Vagina (tissue), 2 donors: ENCODE results near the gene PAFAH1B1. TPM values are rescaled to one million over a fixed set of nuclear protein-coding genes. Genes with fewer than 3 reads are reported as not detected.

ENCODE experiments used
- DNase-seq, 2 donors: peaks; one replicate each; pipeline ENCODE4 v3.0.0-alpha.2; 2017; ENCODE audit errors: extremely low spot score in 2 of 2
- H3K27ac ChIP-seq: fragments of 200-600 bp; sonication (generic); one replicate; pipeline ENCODE4 v1.5.1; 2019
- H3K27me3 ChIP-seq: fragments of 200-600 bp; sonication (generic); one replicate; pipeline ENCODE4 v1.5.1; 2019
- H3K36me3 ChIP-seq, 2 donors: fragments of 200-600 bp; sonication (generic); one replicate each; pipeline ENCODE4 v1.5.1; 2017 to 2019
- H3K4me1 ChIP-seq: fragments of 200-600 bp; sonication (generic); one replicate; pipeline ENCODE4 v1.5.1; 2019
- H3K4me3 ChIP-seq, 2 donors: fragments of 200-600 bp; sonication (generic); 1 replicate in 1 of 2; 2 replicates in 1 of 2; pipeline ENCODE4 v1.5.1; 2016 to 2019
- H3K9me3 ChIP-seq: fragments of 200-600 bp; sonication (generic); one replicate; pipeline ENCODE4 v1.5.1; 2019
- POLR2A ChIP-seq, 2 donors: fragments of 450-650 bp; IDR thresholded peaks; one replicate each; pipeline ENCODE4 v1.6.1; 2017; ENCODE audit warnings: antibody characterized with exemption in 2 of 2, mild to moderate bottlenecking in 2 of 2, moderate library complexity in 2 of 2
- POLR2AphosphoS5 ChIP-seq, 2 donors: sonication (generic); formaldehyde crosslinking; IDR thresholded peaks; one replicate each; pipeline ENCODE4 v1.9.0; 2017; ENCODE audit warnings: antibody characterized with exemption in 2 of 2, mild to moderate bottlenecking in 2 of 2, low read depth in 1 of 2; ENCODE audit not compliant: insufficient read depth in 1 of 2
- intact Hi-C: fragments of 100-400 bp; cut with DNase I; formaldehyde crosslinking; loops from one replicate; pipeline ENCODE4 v1.15.1; 2023
- total RNA-seq: library from RNA; depleted of rRNA; stranded (reverse); fragments of >200 nt; gene quantifications from one replicate; pipeline ENCODE4 v1.2.3, GENCODE V29; 2016
- TF ChIP-seq, protein P1 (sequence below), 3 experiments: fragments of 450-650 bp in 2 of 3; fragments of 200-600 bp in 1 of 3; sonication (generic) in 1 of 3; IDR thresholded peaks; one replicate each; pipeline ENCODE4 v1.5.1; 2017 to 2019; ENCODE audit warnings: antibody characterized with exemption in 3 of 3, mild to moderate bottlenecking in 2 of 3, moderate library complexity in 2 of 3

The PAFAH1B1 gene
- total RNA-seq, 1 donor from 2014 or later = 102 TPM

DNA sequence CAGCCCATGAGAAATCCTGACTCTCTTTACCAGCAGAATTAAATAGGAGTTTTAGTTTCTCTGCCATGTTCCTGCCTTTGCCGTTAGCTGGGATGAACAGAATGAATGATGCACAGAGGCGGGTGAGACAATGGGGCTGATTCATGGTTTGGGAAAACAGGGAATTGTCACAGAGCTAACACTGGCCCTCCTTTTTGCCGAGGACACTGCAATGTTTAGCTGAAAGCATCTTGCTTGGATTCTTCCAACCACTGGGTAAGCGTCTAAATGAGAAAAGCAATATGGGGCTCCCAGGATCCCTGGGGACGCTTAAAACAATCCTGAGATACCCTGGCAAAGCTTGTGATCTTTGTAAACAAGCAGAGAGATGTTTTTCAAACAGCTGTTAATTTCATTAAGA is 12.8 kb upstream of the PAFAH1B1 start:
- peaks cover 3% of the 10 kb centered on the region for H3K27me3 ChIP-seq
- H3K4me3 ChIP-seq = no peak overlapping the region
- TF ChIP-seq POLR2A (IDR thresholded peaks at IDR 0.05) (no peak), POLR2AphosphoS5 (IDR thresholded peaks at IDR 0.05; ENCODE audit: insufficient read depth in 1 of 2, low read depth in 1 of 2) (no peak)
- TF ChIP-seq, protein P1, sequence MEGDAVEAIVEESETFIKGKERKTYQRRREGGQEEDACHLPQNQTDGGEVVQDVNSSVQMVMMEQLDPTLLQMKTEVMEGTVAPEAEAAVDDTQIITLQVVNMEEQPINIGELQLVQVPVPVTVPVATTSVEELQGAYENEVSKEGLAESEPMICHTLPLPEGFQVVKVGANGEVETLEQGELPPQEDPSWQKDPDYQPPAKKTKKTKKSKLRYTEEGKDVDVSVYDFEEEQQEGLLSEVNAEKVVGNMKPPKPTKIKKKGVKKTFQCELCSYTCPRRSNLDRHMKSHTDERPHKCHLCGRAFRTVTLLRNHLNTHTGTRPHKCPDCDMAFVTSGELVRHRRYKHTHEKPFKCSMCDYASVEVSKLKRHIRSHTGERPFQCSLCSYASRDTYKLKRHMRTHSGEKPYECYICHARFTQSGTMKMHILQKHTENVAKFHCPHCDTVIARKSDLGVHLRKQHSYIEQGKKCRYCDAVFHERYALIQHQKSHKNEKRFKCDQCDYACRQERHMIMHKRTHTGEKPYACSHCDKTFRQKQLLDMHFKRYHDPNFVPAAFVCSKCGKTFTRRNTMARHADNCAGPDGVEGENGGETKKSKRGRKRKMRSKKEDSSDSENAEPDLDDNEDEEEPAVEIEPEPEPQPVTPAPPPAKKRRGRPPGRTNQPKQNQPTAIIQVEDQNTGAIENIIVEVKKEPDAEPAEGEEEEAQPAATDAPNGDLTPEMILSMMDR (IDR thresholded peaks at IDR 0.05) = no peak
- H3K9me3 ChIP-seq = no peaks in the 10 kb centered on the region
- no peak overlapping the region for H3K27ac ChIP-seq
- no peaks in the 10 kb centered on the region for H3K4me1 ChIP-seq
- intact Hi-C loops = no loop called here
- no peak for DNase-seq
- H3K36me3 ChIP-seq = no peaks in the 10 kb centered on the region

GRCh38 chr17:2582493-2582892 is 11.0 kb upstream of the PAFAH1B1 start:
- DNase-seq = no peak
- Histone ChIP-seq H3K27me3 (peaks cover under 1% of the 10 kb centered on the region), H3K4me3 (no peak overlapping the region), H3K4me1 (no peaks in the 10 kb centered on the region), H3K9me3 (no peaks in the 10 kb centered on the region), H3K36me3 (no peaks in the 10 kb centered on the region), H3K27ac (no peak overlapping the region)
- intact Hi-C loops = no loop called here
- no peak for TF ChIP-seq POLR2AphosphoS5 (IDR thresholded peaks at IDR 0.05; ENCODE audit: insufficient read depth in 1 of 2, low read depth in 1 of 2)
- TF ChIP-seq, protein P1 (IDR thresholded peaks at IDR 0.05) = no peak
- no peak for TF ChIP-seq POLR2A (IDR thresholded peaks at IDR 0.05)

GRCh38 chr17:2591040-2591640 is 2.3 kb upstream of the PAFAH1B1 start:
- TF ChIP-seq POLR2AphosphoS5 (IDR thresholded peaks at IDR 0.05; ENCODE audit: insufficient read depth in 1 of 2, low read depth in 1 of 2) = no peak
- TF ChIP-seq, protein P1 (IDR thresholded peaks at IDR 0.05) = no peak
- no peak for TF ChIP-seq POLR2A (IDR thresholded peaks at IDR 0.05)
- Histone ChIP-seq H3K36me3 (no peaks in the 10 kb centered on the region), H3K9me3 (no peaks in the 10 kb centered on the region), H3K27me3 (no peaks in the 10 kb centered on the region), H3K4me3 (no peak overlapping the region), H3K27ac (no peak overlapping the region), H3K4me1 (peaks cover 14% of the 10 kb centered on the region)
- no peak for DNase-seq
- intact Hi-C loops = loop anchor here (10.0 kb wide), 1 partner anchor 94 kb away; no protein-coding TSS in a partner anchor

DNA sequence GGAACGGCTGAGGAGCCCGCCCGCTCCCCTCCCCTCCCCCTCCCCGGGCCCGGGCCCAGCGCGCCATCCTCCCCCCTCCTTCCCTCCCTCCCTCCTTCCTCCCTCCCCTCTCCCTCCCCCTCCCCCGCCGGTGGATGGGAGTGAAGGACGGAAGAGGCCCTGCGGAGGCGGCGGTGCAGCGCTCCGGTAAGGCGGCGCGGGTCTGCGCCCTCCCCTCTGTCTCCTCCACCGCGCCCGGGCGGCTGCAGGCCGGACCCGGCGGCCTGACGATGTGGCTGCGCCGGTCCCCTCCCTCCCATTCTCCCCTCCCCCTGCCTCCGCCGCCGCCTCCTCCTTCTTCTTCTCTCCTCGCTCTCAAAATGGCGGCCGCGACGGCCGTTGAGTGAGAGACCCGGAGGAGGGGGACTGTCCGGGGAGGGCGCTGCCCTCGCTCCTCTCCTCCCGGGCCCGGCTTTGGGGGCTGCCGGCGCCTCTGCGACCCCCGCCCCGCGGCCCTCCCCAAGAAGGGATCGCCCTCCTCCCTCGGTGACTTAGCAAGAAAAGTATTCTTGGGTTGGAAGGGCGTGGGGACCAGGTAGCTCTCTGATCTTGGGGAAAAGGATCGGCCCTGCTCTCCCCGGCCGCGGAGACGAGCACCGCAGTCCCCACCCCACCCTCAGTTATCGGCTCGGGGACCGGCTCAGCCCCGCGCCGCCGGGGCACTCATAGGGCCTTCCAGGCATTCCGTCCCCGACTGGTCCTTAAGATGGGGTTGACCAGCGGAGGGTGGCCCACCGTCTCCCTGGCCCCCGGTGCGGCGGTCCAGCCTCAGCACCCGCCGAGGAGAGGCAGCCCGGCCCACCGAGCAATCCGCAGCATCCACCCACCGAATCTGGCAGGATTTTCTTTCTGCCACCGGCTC is 617 bp downstream of the PAFAH1B1 start:
- Histone ChIP-seq H3K27me3 (no peaks in the 10 kb centered on the region), H3K4me1 (peaks cover 43% of the 10 kb centered on the region), H3K36me3 (no peaks in the 10 kb centered on the region), H3K9me3 (no peaks in the 10 kb centered on the region), H3K4me3 (peak overlapping the region; percentile 80 to 91), H3K27ac (peak overlapping the region; percentile 99)
- no peak for TF ChIP-seq POLR2A (IDR thresholded peaks at IDR 0.05)
- TF ChIP-seq, protein P1 (IDR thresholded peaks at IDR 0.05) = no peak
- peak in 1 of 2 donors; percentile 60 for TF ChIP-seq POLR2AphosphoS5 (IDR thresholded peaks at IDR 0.05; ENCODE audit: insufficient read depth in 1 of 2, low read depth in 1 of 2)
- DNase-seq = no peak
- intact Hi-C loops = loop anchor here (10.0 kb wide), 1 partner anchor 91 kb away; no protein-coding TSS in a partner anchor
